Measurements from ENCODE around the gene IL1F10.

IL1F10 gene

GRCh38 chr2:113058998-113059960 lies 8.5 kb upstream of the IL1F10 start, which contains the start of gene IL36RN:
Gene IL36RN, plus strand, starts transcription at chr2:113059198. Its CDS starts 241 bp downstream, at chr2:113059439.
- no peak for DNase-seq (ENCODE audit: low spot score)

GRCh38 chr2:113060396-113060795 lies 7.4 kb upstream of the IL1F10 start:
- DNase-seq (ENCODE audit: low spot score), result no peak

GRCh38 chr2:113060796-113061195 lies 7.0 kb upstream of the IL1F10 start:
- no peak for DNase-seq (ENCODE audit: low spot score)

GRCh38 chr2:113061241-113061640 lies 6.5 kb upstream of the IL1F10 start:
- DNase-seq (ENCODE audit: low spot score), result no peak

GRCh38 chr2:113061896-113062770 lies 5.6 kb upstream of the IL1F10 start:
- no peak for DNase-seq (ENCODE audit: low spot score)

GRCh38 chr2:113064281-113064680 lies 3.5 kb upstream of the IL1F10 start:
- no peak for DNase-seq (ENCODE audit: low spot score)

GRCh38 chr2:113064898-113065297 lies 2.9 kb upstream of the IL1F10 start:
- DNase-seq (ENCODE audit: low spot score), result no peak

- DNase-seq (ENCODE audit: low spot score), result no peak
These were observed 479 bp downstream of the IL1F10 start for GRCh38 chr2:113068249-113068648.

GRCh38 chr2:113068706-113069485 lies 1.1 kb downstream of the IL1F10 start:
- peak; percentile 54 for DNase-seq (ENCODE audit: low spot score)

- DNase-seq (ENCODE audit: low spot score), result peak; percentile 40
These were observed 2.2 kb downstream of the IL1F10 start for GRCh38 chr2:113069676-113070605.

GRCh38 chr2:113070606-113070975 lies 2.8 kb downstream of the IL1F10 start:
- no peak for DNase-seq (ENCODE audit: low spot score)

- no peak for DNase-seq (ENCODE audit: low spot score)
These were observed 4.8 kb downstream of the IL1F10 start for GRCh38 chr2:113072584-113072983.

- no peak for DNase-seq (ENCODE audit: low spot score)
These were observed 5.6 kb downstream of the IL1F10 start for GRCh38 chr2:113073325-113073834.

- no peak for DNase-seq (ENCODE audit: low spot score)
These were observed 7.3 kb downstream of the IL1F10 start for GRCh38 chr2:113075030-113075429.

- DNase-seq (ENCODE audit: low spot score), result no peak
These were observed 7.8 kb downstream of the IL1F10 start for GRCh38 chr2:113075600-113075999.

- no peak for DNase-seq (ENCODE audit: low spot score)
These were observed 9.3 kb downstream of the IL1F10 start for GRCh38 chr2:113076954-113077669.

GRCh38 chr2:113077921-113078320 lies 10.2 kb downstream of the IL1F10 start:
- peak; percentile 81 for DNase-seq (ENCODE audit: low spot score)

- peak; percentile 77 for DNase-seq (ENCODE audit: low spot score)
These were observed 10.6 kb downstream of the IL1F10 start for GRCh38 chr2:113078350-113078839.

GRCh38 chr2:113079131-113079530 lies 11.4 kb downstream of the IL1F10 start:
- DNase-seq (ENCODE audit: low spot score), result peak; percentile 77

GRCh38 chr2:113080134-113080533 lies 12.4 kb downstream of the IL1F10 start:
- peak; percentile 29 for DNase-seq (ENCODE audit: low spot score)

Measured in SW480 (cell line).